Spleen (tissue), 11 donors: Measurements from ENCODE around the gene TMEM270. TPM values are rescaled to one million over a fixed set of nuclear protein-coding genes. Genes with fewer than 3 reads are reported as not detected.

Source experiments
- DNase-seq: peaks from one replicate; pipeline ENCODE4 v3.0.0-alpha.2; 2020
- H3K27ac ChIP-seq, 8 donors: fragments of 200-600 bp; sonication (generic) in 7 of 8; 1 replicate in 4 of 8; 2 replicates in 4 of 8; pipeline versions ENCODE4 v1.5.0 to v1.8.0; 2016 to 2021; ENCODE audit warnings: inconsistent platforms in 4 of 8, mild to moderate bottlenecking in 4 of 8, moderate library complexity in 1 of 8
- H3K27me3 ChIP-seq, 7 donors: fragments of 200-600 bp; sonication (generic) in 6 of 7; replicated peaks in 1 of 7; 1 replicate in 4 of 7; 2 replicates in 3 of 7; pipeline versions ENCODE4 v1.5.0 to v1.8.0; 2016 to 2021; ENCODE audit warnings: inconsistent platforms in 3 of 7, mild to moderate bottlenecking in 1 of 7
- H3K36me3 ChIP-seq, 6 donors: fragments of 200-600 bp; sonication (generic) in 5 of 6; 1 replicate in 4 of 6; 2 replicates in 2 of 6; pipeline versions ENCODE4 v1.5.0 to v1.8.0; 2016 to 2021; ENCODE audit warnings: inconsistent platforms in 2 of 6
- H3K4me1 ChIP-seq, 6 donors: fragments of 200-600 bp; sonication (generic) in 5 of 6; 1 replicate in 3 of 6; 2 replicates in 3 of 6; pipeline versions ENCODE4 v1.5.0 to v1.8.0; 2016 to 2021; ENCODE audit warnings: inconsistent platforms in 3 of 6
- H3K4me3 ChIP-seq, 8 donors: fragments of 200-600 bp; sonication (generic) in 7 of 8; 1 replicate in 4 of 8; 2 replicates in 4 of 8; pipeline versions ENCODE4 v1.5.0 to v1.8.0; 2016 to 2021; ENCODE audit warnings: inconsistent platforms in 4 of 8, mild to moderate bottlenecking in 4 of 8, moderate library complexity in 2 of 8
- H3K9me3 ChIP-seq, 8 donors: fragments of 200-600 bp; sonication (generic) in 7 of 8; 1 replicate in 4 of 8; 2 replicates in 4 of 8; pipeline versions ENCODE4 v1.5.0 to v1.8.0; 2016 to 2021; ENCODE audit warnings: inconsistent platforms in 4 of 8
- POLR2A ChIP-seq, 3 donors: fragments of 450-650 bp; IDR thresholded peaks; one replicate each; pipeline ENCODE4 v1.5.1; 2017; ENCODE audit warnings: antibody characterized with exemption in 3 of 3, mild to moderate bottlenecking in 1 of 3
- POLR2AphosphoS5 ChIP-seq, 3 donors: sonication (generic); formaldehyde crosslinking; IDR thresholded peaks; one replicate each; pipeline ENCODE4 v1.5.1; 2017; ENCODE audit warnings: antibody characterized with exemption in 3 of 3
- WGBS, 5 donors: extraction: QIAGEN DNeasy Blood & Tissue Kit in 3 of 5; methylation state at CpG; one replicate each; pipeline versions ENCODE4 v1.1.5 to v1.1.7; 2013 to 2018; 5-methylcytosine and 5-hydroxymethylcytosine counted together
- intact Hi-C: fragments of 100-400 bp; cut with DNase I; formaldehyde crosslinking; loops from one replicate; pipeline ENCODE4 v1.15.0; 2023; ENCODE audit warnings: low total_unique reads
- polyA plus RNA-seq, 3 donors: library from polyadenylated mRNA; stranded (reverse); fragments of 200-250 nt; gene quantifications; one replicate each; pipeline ENCODE4 v1.2.1, GENCODE V29; 2013
- total RNA-seq, 7 donors: library from RNA; depleted of rRNA in 3 of 7; stranded (reverse); fragments of >200 nt in 3 of 7; fragmentation: NEBNext Ultra II Directional in 4 of 7; extraction: Animal tissue kit (Norgen Biotek cat#: 25700) in 4 of 7; gene quantifications; one replicate each; pipeline versions ENCODE4 v1.1.0 to v1.2.1, GENCODE V29; 2016 to 2021
- TF ChIP-seq, protein P1 (sequence below), 11 experiments: fragments of 200-600 bp in 7 of 11; fragments of 450-650 bp in 4 of 11; sonication (generic) in 4 of 11; IDR thresholded peaks in 8 of 11; conservative IDR thresholded peaks in 3 of 11; 1 replicate in 7 of 11; 2 replicates in 4 of 11; pipeline versions ENCODE4 v1.4.0 to v1.8.0; 2016 to 2021; ENCODE audit warnings: antibody characterized with exemption in 11 of 11, inconsistent platforms in 4 of 11, mild to moderate bottlenecking in 1 of 11
- donor health status: healthy with polysubstance abuse.
- donor health status: DM: no; HTN: no; CAD: no; lungs with moderate emphysema.
- donor health status: DM: no; HTN: no; CAD: no.
- donor health status: Bipolar disorder and iron deficiency.
- donor health status: healthy.
- donor health status: DM: no; HTN: no; CAD: no.
- donor health status: DM: yes; HTN: yes; CAD: no.

The TMEM270 gene
- total and polyA plus RNA-seq, 10 donors, result not detected

DNA sequence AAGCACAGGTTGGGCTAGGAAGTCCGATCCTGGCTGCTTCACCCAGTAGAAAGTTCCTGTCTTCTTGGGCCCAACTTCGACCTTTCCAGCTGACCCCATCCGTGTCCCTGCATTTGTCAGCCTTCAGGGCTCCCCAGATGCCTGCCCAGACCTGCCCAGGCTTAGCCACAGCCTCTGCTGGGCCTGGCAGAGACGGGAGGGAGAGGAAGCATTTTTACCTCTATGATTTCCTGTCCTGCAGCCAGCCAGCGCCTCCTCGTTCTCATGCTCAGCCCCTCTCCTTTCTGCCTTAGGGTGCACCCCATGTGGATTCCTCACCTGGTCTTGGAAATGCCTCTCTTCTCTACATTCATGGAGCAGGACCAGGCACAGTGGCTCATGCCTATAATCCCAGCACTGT is 22.3 kb upstream of the TMEM270 start:
- WGBS, 5 donors, result 27 to 40% (median 35%) methylated on average over 6 of the region's 6 CpGs
- no peak for TF ChIP-seq POLR2AphosphoS5 (IDR thresholded peaks at IDR 0.05)
- Histone ChIP-seq H3K27ac (no peak overlapping the region), H3K9me3 (no peaks in the 10 kb centered on the region), H3K4me3 (no peak overlapping the region), H3K36me3 (no peaks in the 10 kb centered on the region), H3K27me3 (no peaks in the 10 kb centered on the region), H3K4me1 (peaks cover 0 to 23% (median 17%) of the 10 kb centered on the region in 6 donors)
- no peak for DNase-seq
- intact Hi-C loops, result no loop called here

DNA sequence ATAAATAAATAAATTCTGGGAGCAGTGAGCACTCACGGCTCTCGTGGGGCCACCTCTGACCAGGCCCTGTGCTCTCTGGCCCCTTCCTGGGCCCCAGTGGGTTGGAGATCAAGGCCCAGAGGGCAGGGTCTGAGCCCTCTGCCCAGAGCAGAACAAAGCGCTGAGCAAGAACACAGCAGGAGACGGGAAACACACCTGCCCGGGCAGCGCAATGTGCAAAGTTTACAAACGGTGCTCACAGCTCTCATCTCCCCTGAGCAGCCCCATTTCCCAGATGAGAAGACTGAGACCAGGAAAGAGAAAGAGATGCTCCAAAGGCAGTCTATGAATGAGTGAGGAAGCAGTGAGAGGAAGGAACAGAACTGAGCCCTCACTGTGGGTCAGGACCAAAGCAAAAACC is 21.7 kb upstream of the TMEM270 start:
- H3K9me3 ChIP-seq, result no peaks in the 10 kb centered on the region
- no peak overlapping the region for H3K4me3 ChIP-seq
- no peak for DNase-seq
- H3K36me3 ChIP-seq, result no peaks in the 10 kb centered on the region
- WGBS, 5 donors, result 91 to 94% (median 92%) methylated on average over 7 of the region's 7 CpGs
- H3K4me1 ChIP-seq, result peaks cover 0 to 30% (median 20%) of the 10 kb centered on the region in 6 donors
- H3K27me3 ChIP-seq, result no peaks in the 10 kb centered on the region
- intact Hi-C loops, result no loop called here
- H3K27ac ChIP-seq, result no peak overlapping the region
- no peak for TF ChIP-seq POLR2A (IDR thresholded peaks at IDR 0.05)
- TF ChIP-seq, protein P1, sequence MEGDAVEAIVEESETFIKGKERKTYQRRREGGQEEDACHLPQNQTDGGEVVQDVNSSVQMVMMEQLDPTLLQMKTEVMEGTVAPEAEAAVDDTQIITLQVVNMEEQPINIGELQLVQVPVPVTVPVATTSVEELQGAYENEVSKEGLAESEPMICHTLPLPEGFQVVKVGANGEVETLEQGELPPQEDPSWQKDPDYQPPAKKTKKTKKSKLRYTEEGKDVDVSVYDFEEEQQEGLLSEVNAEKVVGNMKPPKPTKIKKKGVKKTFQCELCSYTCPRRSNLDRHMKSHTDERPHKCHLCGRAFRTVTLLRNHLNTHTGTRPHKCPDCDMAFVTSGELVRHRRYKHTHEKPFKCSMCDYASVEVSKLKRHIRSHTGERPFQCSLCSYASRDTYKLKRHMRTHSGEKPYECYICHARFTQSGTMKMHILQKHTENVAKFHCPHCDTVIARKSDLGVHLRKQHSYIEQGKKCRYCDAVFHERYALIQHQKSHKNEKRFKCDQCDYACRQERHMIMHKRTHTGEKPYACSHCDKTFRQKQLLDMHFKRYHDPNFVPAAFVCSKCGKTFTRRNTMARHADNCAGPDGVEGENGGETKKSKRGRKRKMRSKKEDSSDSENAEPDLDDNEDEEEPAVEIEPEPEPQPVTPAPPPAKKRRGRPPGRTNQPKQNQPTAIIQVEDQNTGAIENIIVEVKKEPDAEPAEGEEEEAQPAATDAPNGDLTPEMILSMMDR (IDR thresholded peaks at IDR 0.05 in 8 of 11, conservative IDR thresholded peaks at IDR 0.05 in 3 of 11), result no peak
- TF ChIP-seq POLR2AphosphoS5 (IDR thresholded peaks at IDR 0.05), result no peak

DNA sequence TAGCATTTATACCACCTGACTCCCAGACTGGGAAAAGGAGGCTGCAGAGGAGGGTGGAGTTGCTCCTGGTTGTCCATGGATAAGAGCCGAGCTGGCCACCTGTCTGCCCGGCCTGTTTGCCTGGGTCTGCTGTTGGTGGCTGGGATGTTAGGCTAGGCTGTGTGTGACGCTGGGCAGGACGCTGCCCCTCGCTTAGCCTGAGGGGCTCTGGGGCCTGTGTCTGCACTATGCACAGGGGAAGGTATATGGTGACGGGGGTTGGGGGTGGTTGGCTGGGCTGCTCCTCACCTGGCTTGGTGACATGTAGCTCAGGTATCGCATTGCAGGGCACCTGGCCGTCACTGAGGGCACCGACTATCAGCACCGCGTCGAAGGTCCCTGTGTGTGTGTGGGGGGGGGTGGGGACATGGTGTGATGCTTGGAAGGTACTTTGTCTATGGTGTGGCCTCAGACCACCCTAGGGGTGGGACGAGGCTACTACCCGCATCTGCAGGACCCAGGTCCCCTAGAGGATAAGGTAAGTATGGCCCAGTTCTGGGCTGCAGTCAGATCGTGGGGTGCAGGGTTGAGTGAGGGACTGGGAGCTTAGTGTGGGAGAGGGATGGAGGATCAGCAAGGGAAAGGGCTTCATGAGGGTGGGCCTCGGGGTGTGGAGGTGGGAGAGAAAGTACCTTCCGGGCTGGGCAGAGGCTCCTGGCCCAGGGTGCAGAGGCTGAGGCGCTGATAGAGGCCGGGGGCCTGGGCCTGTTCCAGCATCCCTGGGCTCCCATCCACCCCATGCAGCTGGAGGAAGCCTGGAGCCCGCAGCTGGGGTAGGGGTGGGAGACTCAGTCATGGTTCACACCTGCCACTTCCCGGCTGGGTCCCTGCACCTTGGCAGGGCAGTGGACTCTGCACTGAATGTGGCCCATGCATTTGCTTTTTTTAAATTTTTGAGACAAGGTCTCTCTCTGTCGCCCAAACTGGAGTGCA is 20.9 kb upstream of the TMEM270 start:
- intact Hi-C loops, result no loop called here
- H3K4me1 ChIP-seq, result peaks cover 0 to 36% (median 23%) of the 10 kb centered on the region in 6 donors
- H3K4me3 ChIP-seq, result no peak overlapping the region
- DNase-seq, result no peak
- no peaks in the 10 kb centered on the region for H3K36me3 ChIP-seq
- no peak overlapping the region for H3K27ac ChIP-seq
- no peaks in the 10 kb centered on the region for H3K27me3 ChIP-seq
- TF ChIP-seq POLR2A (IDR thresholded peaks at IDR 0.05) (no peak), POLR2AphosphoS5 (IDR thresholded peaks at IDR 0.05) (no peak)
- TF ChIP-seq, protein P1 (IDR thresholded peaks at IDR 0.05 in 8 of 11, conservative IDR thresholded peaks at IDR 0.05 in 3 of 11), result no peak
- H3K9me3 ChIP-seq, result no peaks in the 10 kb centered on the region
- 90 to 94% (median 92%) methylated on average over 22 of the region's 22 CpGs for WGBS, 5 donors

DNA sequence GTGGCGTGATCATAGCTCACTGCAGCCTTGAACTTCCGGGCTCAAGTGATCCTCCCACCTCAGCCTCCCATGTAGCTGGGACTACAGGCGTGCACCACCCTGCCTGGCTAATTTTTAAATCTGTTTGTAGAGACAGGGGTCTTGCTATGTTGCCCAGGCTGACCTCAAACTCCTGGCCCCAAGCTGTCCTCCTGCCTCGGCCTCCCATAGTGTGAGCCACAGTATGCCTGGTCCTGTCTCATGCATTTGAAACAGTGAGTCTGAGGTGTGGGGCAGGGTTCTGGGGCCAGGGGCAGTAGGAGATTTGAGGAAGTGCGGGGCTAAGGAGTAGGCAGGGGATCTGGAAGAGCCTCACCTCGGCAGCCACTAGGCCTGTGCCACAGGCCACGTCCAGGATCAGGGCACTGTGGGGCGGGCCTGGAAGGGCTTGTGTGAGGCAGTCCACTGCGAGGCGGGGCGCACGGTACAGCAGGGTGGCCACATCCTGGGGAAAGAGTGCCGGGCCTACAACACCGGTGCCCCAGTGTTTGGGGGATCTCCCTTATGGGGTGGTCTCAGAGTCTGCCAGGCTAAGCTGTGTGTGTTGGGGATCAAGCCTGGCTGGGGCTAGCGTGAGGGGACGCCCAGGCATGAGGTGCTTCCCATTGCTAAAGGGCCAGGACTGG is 20.1 kb upstream of the TMEM270 start:
- WGBS, 5 donors, result 87 to 95% (median 90%) methylated on average over 13 to 16 of the region's 16 CpGs
- Histone ChIP-seq H3K4me1 (peaks cover 0 to 44% (median 30%) of the 10 kb centered on the region in 6 donors), H3K27me3 (no peaks in the 10 kb centered on the region), H3K27ac (no peak overlapping the region), H3K9me3 (no peaks in the 10 kb centered on the region), H3K36me3 (no peaks in the 10 kb centered on the region), H3K4me3 (no peak overlapping the region)
- TF ChIP-seq, protein P1 (IDR thresholded peaks at IDR 0.05 in 8 of 11, conservative IDR thresholded peaks at IDR 0.05 in 3 of 11), result no peak
- TF ChIP-seq POLR2A (IDR thresholded peaks at IDR 0.05), result no peak
- no peak for TF ChIP-seq POLR2AphosphoS5 (IDR thresholded peaks at IDR 0.05)
- intact Hi-C loops, result no loop called here
- DNase-seq, result no peak
